Loucy (cell line): ENCODE results near the gene DHX29.

Experiments used
- H2AFZ ChIP-seq: fragments of 200-600 bp; sonication (generic); 2 replicates; pipeline ENCODE4 v1.6.0; 2016; ENCODE audit warnings: antibody characterized with exemption, mild to moderate bottlenecking, low read length, moderate library complexity
- H3F3A ChIP-seq: fragments of 200-600 bp; 2 replicates; pipeline ENCODE4 v1.6.0; 2016; ENCODE audit warnings: antibody characterized with exemption, low read depth, mild to moderate bottlenecking
- H3K27me3 ChIP-seq: fragments of 200-600 bp; sonication (generic); 2 replicates; pipeline ENCODE4 v1.6.1; 2014; ENCODE audit warnings: low read length, mild to moderate bottlenecking; ENCODE audit not compliant: insufficient read depth, poor library complexity, severe bottlenecking
- H3K36me3 ChIP-seq: fragments of 200-600 bp; sonication (generic); 2 replicates; pipeline ENCODE4 v1.6.1; 2016; ENCODE audit warnings: low read length; ENCODE audit not compliant: insufficient read depth
- H3K4me1 ChIP-seq: fragments of 200-600 bp; sonication (generic); 2 replicates; pipeline ENCODE4 v1.5.1; 2014; ENCODE audit warnings: low read length, mild to moderate bottlenecking; ENCODE audit not compliant: insufficient read depth, poor library complexity, severe bottlenecking
- H3K4me2 ChIP-seq: fragments of 200-600 bp; sonication (generic); 2 replicates; pipeline ENCODE4 v1.6.0; 2014; ENCODE audit warnings: antibody characterized with exemption, low read length, low read depth, mild to moderate bottlenecking; ENCODE audit not compliant: poor library complexity, severe bottlenecking
- H3K4me3 ChIP-seq: fragments of 200-600 bp; sonication (generic); 2 replicates; pipeline ENCODE4 v1.5.1; 2014; ENCODE audit warnings: low read length, mild to moderate bottlenecking, mixed read lengths; ENCODE audit not compliant: poor library complexity, severe bottlenecking
- H3K79me2 ChIP-seq: fragments of 200-600 bp; sonication (generic); 2 replicates; pipeline ENCODE4 v1.6.1; 2014; ENCODE audit warnings: low read length; ENCODE audit not compliant: insufficient read depth
- H3K9ac ChIP-seq: fragments of 200-600 bp; sonication (generic); 2 replicates; pipeline ENCODE4 v1.6.0; 2014; ENCODE audit warnings: mild to moderate bottlenecking, low read depth, low read length, moderate library complexity; ENCODE audit not compliant: poor library complexity, severe bottlenecking
- H3K9me2 ChIP-seq: fragments of 200-600 bp; sonication (generic); replicated peaks from 2 replicates; pipeline ENCODE4 v1.6.1; 2016; ENCODE audit warnings: low read depth, low read length, mixed read lengths
- H3K9me3 ChIP-seq: fragments of 200-600 bp; sonication (generic); 2 replicates; pipeline ENCODE4 v1.6.1; 2014; ENCODE audit warnings: mild to moderate bottlenecking, antibody characterized with exemption, low read length, low read depth; ENCODE audit not compliant: insufficient read depth
- H4K20me1 ChIP-seq: fragments of 200-600 bp; sonication (generic); 2 replicates; pipeline ENCODE4 v1.6.0; 2014; ENCODE audit warnings: antibody characterized with exemption, low read length, mild to moderate bottlenecking; ENCODE audit not compliant: insufficient read depth, poor library complexity, severe bottlenecking
- CTCF ChIP-seq: fragments of 200-600 bp; sonication (generic); conservative IDR thresholded peaks from 2 replicates; pipeline ENCODE4 v1.5.1; 2014; ENCODE audit warnings: mild to moderate bottlenecking, antibody characterized with exemption, low read length
- EZH2phosphoT487 ChIP-seq: fragments of 200-600 bp; IDR thresholded peaks from 2 replicates; pipeline ENCODE4 v1.6.1; 2018; ENCODE audit warnings: antibody characterized with exemption, mild to moderate bottlenecking, moderate library complexity, borderline replicate concordance

DHX29 gene

GRCh38 chr5:55306641-55307382 is 682 bp downstream of the DHX29 start:
- peak overlapping the region; percentile 89 for H2AFZ ChIP-seq
- no peaks in the 10 kb centered on the region for H3K36me3 ChIP-seq
- H3K4me2 ChIP-seq, result peak overlapping the region; percentile 85
- H3K4me3 ChIP-seq, result peak overlapping the region; percentile 83
- peak overlapping the region; percentile 81 for H3K9ac ChIP-seq
- H3K79me2 ChIP-seq, result peaks cover 97% of the 10 kb centered on the region
- TF ChIP-seq EZH2phosphoT487 (no peak), CTCF (no peak)
- H3K27me3 ChIP-seq, result no peaks in the 10 kb centered on the region
- peaks cover 47% of the 10 kb centered on the region for H4K20me1 ChIP-seq
- H3K9me3 ChIP-seq, result no peaks in the 10 kb centered on the region
- peaks cover 68% of the 10 kb centered on the region for H3K4me1 ChIP-seq
- no peaks in the 10 kb centered on the region for H3K9me2 ChIP-seq
- no peaks in the 10 kb centered on the region for H3F3A ChIP-seq

- H4K20me1 ChIP-seq, result peaks cover 33% of the 10 kb centered on the region
- no peaks in the 10 kb centered on the region; the same call in 1 of the 2 replicates for H3K36me3 ChIP-seq
- no peaks in the 10 kb centered on the region for H3K9me3 ChIP-seq
- TF ChIP-seq EZH2phosphoT487, result no peak
- TF ChIP-seq CTCF, result no peak
- peak overlapping the region; percentile 81 for H3K9ac ChIP-seq
- H3K4me1 ChIP-seq, result peaks cover 54% of the 10 kb centered on the region
- peak overlapping the region; percentile 83 for H3K4me3 ChIP-seq
- H3F3A ChIP-seq, result no peaks in the 10 kb centered on the region
- H2AFZ ChIP-seq, result no peak overlapping the region
- H3K79me2 ChIP-seq, result peaks cover 95% of the 10 kb centered on the region
- no peaks in the 10 kb centered on the region for H3K9me2 ChIP-seq
- no peaks in the 10 kb centered on the region for H3K27me3 ChIP-seq
- H3K4me2 ChIP-seq, result peak overlapping the region; percentile 85
These were observed 2.1 kb downstream of the DHX29 start for GRCh38 chr5:55305345-55305744.

- no peaks in the 10 kb centered on the region; the same call in 1 of the 2 replicates for H3K36me3 ChIP-seq
- H3K4me3 ChIP-seq, result peak overlapping the region; percentile 83
- H3K79me2 ChIP-seq, result peaks cover 87% of the 10 kb centered on the region
- TF ChIP-seq EZH2phosphoT487 (no peak), CTCF (no peak)
- peak overlapping the region; percentile 81 for H3K9ac ChIP-seq
- H2AFZ ChIP-seq, result no peak overlapping the region
- peak overlapping the region; percentile 85 for H3K4me2 ChIP-seq
- no peaks in the 10 kb centered on the region for H3F3A ChIP-seq
- no peaks in the 10 kb centered on the region for H3K9me2 ChIP-seq
- no peaks in the 10 kb centered on the region for H3K27me3 ChIP-seq
- peaks cover 46% of the 10 kb centered on the region for H3K4me1 ChIP-seq
- H4K20me1 ChIP-seq, result peaks cover 25% of the 10 kb centered on the region
- no peaks in the 10 kb centered on the region for H3K9me3 ChIP-seq
These were observed 2.9 kb downstream of the DHX29 start for GRCh38 chr5:55304584-55304983.
